Cerebellar nuclear complex (tissue), 1 donor: ENCODE data around the gene HLA-B.

ENCODE experiments used
- DNase-seq, 2 experiments: peaks; one replicate each; lab custom pipeline; 2025; lab: John Stamatoyannopoulos, UW

The HLA-B gene

DNA sequence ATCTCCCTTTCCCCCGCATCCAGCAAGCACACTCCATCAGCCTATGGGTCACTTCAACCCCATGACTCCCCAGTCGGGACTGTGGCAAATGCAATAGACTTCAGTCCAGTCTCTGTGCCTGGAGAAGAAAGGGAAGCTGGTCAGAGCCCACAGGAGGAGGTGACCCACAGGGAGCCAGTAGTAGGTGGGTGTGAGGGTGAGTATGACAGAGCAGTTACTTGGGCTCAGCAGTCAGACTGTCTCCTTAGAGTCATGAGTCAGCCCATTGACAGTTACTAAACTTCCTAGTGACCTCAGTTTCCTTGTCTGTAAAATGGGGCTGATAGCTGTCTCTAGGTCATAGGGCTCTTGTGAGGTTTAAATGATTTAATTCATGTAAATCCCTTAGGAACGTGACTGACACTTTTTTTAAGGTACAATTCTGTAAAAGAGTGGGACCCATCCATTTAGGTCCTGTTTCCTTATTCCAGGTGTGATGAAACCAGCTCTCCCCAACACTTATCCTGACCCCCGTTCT, 51.2 kb downstream of the HLA-B start:
- no peak for DNase-seq

GRCh38 chr6:31304683-31305082, 52.3 kb downstream of the HLA-B start:
- no peak for DNase-seq
